ENCODE measurements around the gene ZBTB39.

- TF ChIP-seq CTCF (IDR thresholded peaks at IDR 0.05; ENCODE audit: insufficient read depth, low read length, poor library complexity, severe bottlenecking) (no peak), EZH2phosphoT487 (conservative IDR thresholded peaks at IDR 0.05; ENCODE audit: low read length) (no peak)
These were observed 10.0 kb upstream of the ZBTB39 start, which contains the start of gene TAC3 for GRCh38 chr12:57016348-57016747.
